ENCODE measurements around the gene GNG13. TPM values are rescaled to one million over a fixed set of nuclear protein-coding genes. Genes with fewer than 3 reads are reported as not detected.

The GNG13 gene
- total and polyA plus RNA-seq, 2 of the 4 experiments (the other 2 are of a cell fraction) = not detected

DNA sequence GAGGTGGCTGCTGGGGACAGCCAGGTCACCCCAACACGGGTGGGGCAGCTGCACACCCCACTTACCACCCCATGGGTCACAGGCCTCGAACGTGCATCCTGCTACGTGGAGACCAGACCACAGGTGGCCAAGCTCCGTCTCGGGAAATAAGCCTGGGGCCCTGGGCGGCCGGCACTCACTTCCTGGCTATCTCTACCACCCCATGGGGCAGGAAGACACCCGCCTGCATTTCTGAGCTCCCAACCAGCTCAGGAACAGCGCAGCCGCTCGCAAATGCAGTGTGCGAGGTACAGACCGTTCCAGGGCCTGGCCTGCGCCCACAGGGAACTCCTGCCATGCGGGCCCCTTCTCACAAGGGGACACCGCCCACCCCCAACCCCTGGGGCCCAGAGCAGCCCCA, 4.9 kb upstream of the GNG13 start:
- no peak overlapping the region for H3K9ac ChIP-seq (ENCODE audit: low read depth, low read length)
- H2BK5ac ChIP-seq (ENCODE audit: low read depth, low read length, poor library complexity, severe bottlenecking) = no peak overlapping the region
- TF ChIP-seq, protein P1, sequence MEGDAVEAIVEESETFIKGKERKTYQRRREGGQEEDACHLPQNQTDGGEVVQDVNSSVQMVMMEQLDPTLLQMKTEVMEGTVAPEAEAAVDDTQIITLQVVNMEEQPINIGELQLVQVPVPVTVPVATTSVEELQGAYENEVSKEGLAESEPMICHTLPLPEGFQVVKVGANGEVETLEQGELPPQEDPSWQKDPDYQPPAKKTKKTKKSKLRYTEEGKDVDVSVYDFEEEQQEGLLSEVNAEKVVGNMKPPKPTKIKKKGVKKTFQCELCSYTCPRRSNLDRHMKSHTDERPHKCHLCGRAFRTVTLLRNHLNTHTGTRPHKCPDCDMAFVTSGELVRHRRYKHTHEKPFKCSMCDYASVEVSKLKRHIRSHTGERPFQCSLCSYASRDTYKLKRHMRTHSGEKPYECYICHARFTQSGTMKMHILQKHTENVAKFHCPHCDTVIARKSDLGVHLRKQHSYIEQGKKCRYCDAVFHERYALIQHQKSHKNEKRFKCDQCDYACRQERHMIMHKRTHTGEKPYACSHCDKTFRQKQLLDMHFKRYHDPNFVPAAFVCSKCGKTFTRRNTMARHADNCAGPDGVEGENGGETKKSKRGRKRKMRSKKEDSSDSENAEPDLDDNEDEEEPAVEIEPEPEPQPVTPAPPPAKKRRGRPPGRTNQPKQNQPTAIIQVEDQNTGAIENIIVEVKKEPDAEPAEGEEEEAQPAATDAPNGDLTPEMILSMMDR (conservative IDR thresholded peaks at IDR 0.05; ENCODE audit: low read depth, low read length) = no peak
- TF ChIP-seq CEBPB (IDR thresholded peaks at IDR 0.05; ENCODE audit: low read depth, low read length) (no peak), MAFK (IDR thresholded peaks at IDR 0.05; ENCODE audit: low read depth, low read length) (no peak), RCOR1 (IDR thresholded peaks at IDR 0.05; ENCODE audit: insufficient replicate concordance, low read length) (no peak), NFE2L2 (IDR thresholded peaks at IDR 0.05; ENCODE audit: low read depth, low read length) (no peak), FOS (IDR thresholded peaks at IDR 0.05; ENCODE audit: low read depth, low read length) (no peak), BHLHE40 (IDR thresholded peaks at IDR 0.05; ENCODE audit: low read depth, low read length) (no peak), RAD21 (IDR thresholded peaks at IDR 0.05; ENCODE audit: low read length) (no peak), MAZ (IDR thresholded peaks at IDR 0.05; ENCODE audit: borderline replicate concordance, low read depth, low read length) (no peak), POLR2A (IDR thresholded peaks at IDR 0.05; ENCODE audit: low read depth, low read length) (no peak), MXI1 (IDR thresholded peaks at IDR 0.05; ENCODE audit: borderline replicate concordance, low read depth, low read length) (no peak), RFX5 (IDR thresholded peaks at IDR 0.05; ENCODE audit: low read depth, low read length) (no peak), SMC3 (IDR thresholded peaks at IDR 0.05; ENCODE audit: low read depth, low read length) (no peak), CHD1 (IDR thresholded peaks at IDR 0.05; ENCODE audit: low read depth, low read length) (no peak)
- TF ChIP-seq, protein P2, sequence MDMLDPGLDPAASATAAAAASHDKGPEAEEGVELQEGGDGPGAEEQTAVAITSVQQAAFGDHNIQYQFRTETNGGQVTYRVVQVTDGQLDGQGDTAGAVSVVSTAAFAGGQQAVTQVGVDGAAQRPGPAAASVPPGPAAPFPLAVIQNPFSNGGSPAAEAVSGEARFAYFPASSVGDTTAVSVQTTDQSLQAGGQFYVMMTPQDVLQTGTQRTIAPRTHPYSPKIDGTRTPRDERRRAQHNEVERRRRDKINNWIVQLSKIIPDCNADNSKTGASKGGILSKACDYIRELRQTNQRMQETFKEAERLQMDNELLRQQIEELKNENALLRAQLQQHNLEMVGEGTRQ (IDR thresholded peaks at IDR 0.05; ENCODE audit: low read depth, low read length) = no peak
- TF ChIP-seq, protein P3, sequence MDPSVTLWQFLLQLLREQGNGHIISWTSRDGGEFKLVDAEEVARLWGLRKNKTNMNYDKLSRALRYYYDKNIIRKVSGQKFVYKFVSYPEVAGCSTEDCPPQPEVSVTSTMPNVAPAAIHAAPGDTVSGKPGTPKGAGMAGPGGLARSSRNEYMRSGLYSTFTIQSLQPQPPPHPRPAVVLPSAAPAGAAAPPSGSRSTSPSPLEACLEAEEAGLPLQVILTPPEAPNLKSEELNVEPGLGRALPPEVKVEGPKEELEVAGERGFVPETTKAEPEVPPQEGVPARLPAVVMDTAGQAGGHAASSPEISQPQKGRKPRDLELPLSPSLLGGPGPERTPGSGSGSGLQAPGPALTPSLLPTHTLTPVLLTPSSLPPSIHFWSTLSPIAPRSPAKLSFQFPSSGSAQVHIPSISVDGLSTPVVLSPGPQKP (IDR thresholded peaks at IDR 0.05; ENCODE audit: borderline replicate concordance, low read depth, low read length) = no peak
- H3K4ac ChIP-seq (ENCODE audit: low read depth, low read length) = no peak overlapping the region
- DNase-seq = no peak
- 0 out of 2 replicates have a peak, but pooled peaks cover 3% of the 10 kb centered on the region for H3K9me1 ChIP-seq (ENCODE audit: insufficient read depth, low read length)
- no peak overlapping the region for H3K14ac ChIP-seq (replicated peaks; ENCODE audit: low read depth, low read length)
- no peaks in the 10 kb centered on the region for H3K36me3 ChIP-seq (ENCODE audit: control insufficient read depth, insufficient read depth, low read length)
- intact Hi-C loops (cut with micrococcal nuclease) = no loop called here
- no peak overlapping the region for H3K56ac ChIP-seq (ENCODE audit: extremely low read depth, insufficient read depth, low read length)
- no peak overlapping the region for H4K8ac ChIP-seq (ENCODE audit: low read depth in 2 of 2, low read length in 2 of 2)
- H3K27ac ChIP-seq (ENCODE audit: insufficient read depth, low read length) = no peak overlapping the region
- H3K9me3 ChIP-seq (ENCODE audit: control insufficient read depth, insufficient read depth, low read length) = no peaks in the 10 kb centered on the region
- no peak overlapping the region for H4K5ac ChIP-seq (ENCODE audit: low read depth, low read length)
- H4K20me1 ChIP-seq (ENCODE audit: insufficient read depth, low read length) = no peaks in the 10 kb centered on the region
- no peak overlapping the region for H3K4me3 ChIP-seq (ENCODE audit: insufficient read depth, low read depth, low read length)
- H3K4me2 ChIP-seq (ENCODE audit: low read depth, low read length) = no peak overlapping the region
- H2BK20ac ChIP-seq (ENCODE audit: low read depth, low read length) = no peak overlapping the region
- peaks cover 4 to 12% of the 10 kb centered on the region in 2 experiments; a peak in 3 of 4 replicates for H3K79me1 ChIP-seq (ENCODE audit: low read depth in 1 of 2, low read length in 2 of 2)
- H3K4me1 ChIP-seq (ENCODE audit: control insufficient read depth, insufficient read depth, low read length) = peaks cover 3% of the 10 kb centered on the region; the same call in 1 of the 2 replicates
- no peak overlapping the region for H3K23ac ChIP-seq (ENCODE audit: low read depth, low read length)
- ChIA-PET CTCF (no interaction called here), POLR2A (ENCODE audit: unreplicated experiment) (no interaction called here)
- no peak overlapping the region for H4K91ac ChIP-seq (ENCODE audit: insufficient read depth, low read depth, low read length)
- peak overlapping the region; percentile 28 for H2AK9ac ChIP-seq (replicated peaks; ENCODE audit: low read depth, low read length, poor library complexity)
- WGBS, 2 experiments (ENCODE audit: extremely low coverage in 2 of 2, insufficient read length in 1 of 2) = 100% methylated on average over 3 of the region's 17 CpGs; no CpG with 5 or more reads in 1 of the 2 experiments
- dilution Hi-C loops (cut with HindIII; ENCODE audit: low sequenced_read_pairs, unreplicated experiment) = no loop called here
- H2BK120ac ChIP-seq (ENCODE audit: low read depth, low read length) = no peak overlapping the region
- in situ Hi-C loops (cut with MboI; ENCODE audit: low sequenced_read_pairs) = loop anchor here (25.0 kb wide), 1 partner anchor 407 kb away; no protein-coding TSS in a partner anchor
- H3K18ac ChIP-seq (ENCODE audit: low read depth, low read length) = no peak overlapping the region
- no peak for ATAC-seq (ENCODE audit: low read depth)
- peaks cover 10% of the 10 kb centered on the region for H3K27me3 ChIP-seq (ENCODE audit: control insufficient read depth, insufficient read depth, low read length)
- no TSS peak for BruUV-seq (replicated peaks)
- H2AK5ac ChIP-seq (ENCODE audit: low read depth, low read length) = no peak overlapping the region
- no peak overlapping the region for H2AFZ ChIP-seq (replicated peaks; ENCODE audit: low read length, poor library complexity)
- no peak overlapping the region for H2BK15ac ChIP-seq (ENCODE audit: low read depth, low read length)

Data from IMR-90 (cell line).